Left kidney (tissue), 2 donors: ENCODE measurements around the gene RASA1. TPM values are rescaled to one million over a fixed set of nuclear protein-coding genes. Genes with fewer than 3 reads are reported as not detected.
A peak's percentile ranks its signal among the peaks of the same experiment; 100 is the strongest.

Experiments
- DNase-seq: peaks from one replicate; pipeline ENCODE4 v3.0.0-alpha.2; 2013
- polyA plus RNA-seq: library from polyadenylated mRNA; unstranded; fragments of 120-200 nt; gene quantifications from one replicate; pipeline ENCODE4 v1.2.1, GENCODE V29; 2013; ENCODE audit not compliant: insufficient read length

Gene RASA1
- polyA plus RNA-seq, 1 donor, result 58.2 TPM

- no peak for DNase-seq
Observed at GRCh38 chr5:87360132-87360531, 92.4 kb downstream of the RASA1 start.

DNA sequence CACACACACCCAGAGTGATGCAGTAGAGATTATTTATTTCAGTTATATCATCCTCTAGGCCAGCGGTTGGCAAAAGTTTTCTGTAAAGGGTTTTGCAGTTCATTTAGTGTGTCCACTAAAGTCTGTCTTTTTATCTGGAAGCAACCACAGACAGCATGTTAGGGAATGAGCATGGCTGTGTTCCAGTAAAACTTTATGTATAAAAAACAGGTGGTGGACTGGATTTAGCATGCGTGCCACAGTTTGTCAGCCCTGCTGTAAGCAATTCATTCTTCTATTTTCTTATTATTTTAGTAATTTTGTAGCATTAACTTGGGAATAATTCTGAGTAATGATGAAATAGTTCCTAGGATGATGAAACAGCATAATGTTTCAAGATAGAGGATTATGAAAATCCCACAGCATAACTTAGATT, 93.4 kb downstream of the RASA1 start:
- DNase-seq, result no peak

DNA sequence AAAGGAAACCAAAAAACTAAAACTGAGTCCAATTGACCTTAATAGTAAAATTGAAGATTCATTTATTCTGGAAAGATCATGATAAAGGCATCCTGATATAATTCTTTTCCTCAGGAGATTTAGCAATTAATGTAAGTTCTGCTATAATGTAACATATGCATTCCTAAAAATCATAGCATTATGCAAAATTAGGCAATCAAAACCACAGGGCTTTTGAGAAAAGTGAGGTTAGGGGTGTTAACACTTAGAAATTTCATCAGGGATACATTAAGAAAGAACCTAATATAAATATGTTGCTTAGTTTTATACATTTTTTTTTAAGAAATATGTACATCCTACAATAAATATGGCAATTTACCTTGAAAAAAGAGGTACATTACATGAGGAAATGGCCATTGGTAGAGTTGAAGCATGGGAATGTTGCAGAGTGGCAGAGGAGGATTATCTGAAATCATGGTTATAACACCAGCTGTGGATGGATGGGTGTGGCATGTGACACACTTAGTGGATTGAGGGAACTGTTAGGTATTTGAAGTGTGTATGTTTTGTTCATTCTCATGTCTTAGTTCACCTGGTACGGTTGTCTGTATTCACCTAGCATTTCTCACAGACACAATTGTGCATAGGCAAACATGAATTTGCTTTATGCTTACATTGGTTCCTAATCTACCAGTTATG, 94.0 kb downstream of the RASA1 start:
- no peak for DNase-seq

GRCh38 chr5:87367243-87367642, 99.6 kb downstream of the RASA1 start:
- no peak for DNase-seq

GRCh38 chr5:87368601-87369000, 100.9 kb downstream of the RASA1 start:
- no peak for DNase-seq

GRCh38 chr5:87369431-87369830, 101.7 kb downstream of the RASA1 start:
- no peak for DNase-seq

GRCh38 chr5:87372705-87373104, 105.0 kb downstream of the RASA1 start:
- DNase-seq, result no peak

DNA sequence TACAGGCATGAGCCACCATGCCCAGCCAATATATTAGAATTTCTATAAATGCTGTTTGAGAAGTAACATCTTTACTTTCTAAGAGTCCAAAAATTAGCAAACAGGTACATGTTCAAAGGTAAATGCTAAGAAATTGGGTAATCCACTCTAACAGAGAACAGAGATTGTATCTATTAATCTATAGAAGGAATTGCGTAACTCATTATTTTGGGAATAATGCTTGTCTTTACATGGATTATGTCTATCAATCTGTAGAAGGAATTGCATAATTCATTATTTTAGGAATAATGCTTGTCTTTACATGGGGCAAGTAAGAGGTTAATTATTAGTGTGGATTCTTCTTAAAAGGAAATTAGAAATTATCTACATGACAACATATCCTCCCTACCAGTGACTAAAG, 114.5 kb downstream of the RASA1 start:
- DNase-seq, result no peak

DNA sequence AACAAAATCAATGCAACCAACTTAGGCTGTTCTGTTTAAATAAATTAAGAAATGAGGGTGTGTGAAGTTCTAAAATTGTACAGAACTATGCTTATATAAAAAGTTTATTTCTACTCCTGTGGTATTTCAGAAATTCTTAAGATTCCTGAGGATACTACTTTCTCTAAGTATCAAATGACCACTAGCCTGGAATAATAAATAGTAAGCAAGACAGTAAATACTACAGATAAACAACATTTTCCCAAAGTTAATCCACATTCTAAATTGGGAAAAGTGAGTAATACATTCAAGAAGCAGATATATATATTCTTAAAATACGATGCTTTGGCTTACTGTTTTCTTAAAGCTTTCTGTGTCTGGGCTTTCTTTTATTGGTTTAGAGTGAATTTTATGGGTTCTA, 115.5 kb downstream of the RASA1 start:
- DNase-seq, result no peak

DNA sequence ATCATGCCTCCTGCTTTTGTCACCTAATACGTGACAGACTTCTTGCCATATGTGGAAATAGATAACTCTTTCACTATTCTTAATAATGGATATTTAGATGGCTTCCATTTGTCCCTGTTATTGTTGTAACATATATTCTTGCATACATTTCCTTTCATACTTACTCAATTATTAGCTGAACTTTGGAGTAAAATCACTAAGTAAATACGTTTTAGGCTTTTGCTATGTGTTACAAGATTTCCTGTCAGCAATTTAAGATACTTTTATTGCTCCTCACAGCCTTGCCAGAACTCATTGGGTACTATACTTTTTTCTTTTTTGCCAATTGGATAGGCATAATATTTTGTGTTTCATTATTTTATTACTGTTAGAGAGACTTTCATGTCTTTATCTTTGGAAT, 118.1 kb downstream of the RASA1 start:
- DNase-seq, result no peak

- DNase-seq, result no peak
Observed at GRCh38 chr5:87388129-87388528, 120.4 kb downstream of the RASA1 start.

DNA sequence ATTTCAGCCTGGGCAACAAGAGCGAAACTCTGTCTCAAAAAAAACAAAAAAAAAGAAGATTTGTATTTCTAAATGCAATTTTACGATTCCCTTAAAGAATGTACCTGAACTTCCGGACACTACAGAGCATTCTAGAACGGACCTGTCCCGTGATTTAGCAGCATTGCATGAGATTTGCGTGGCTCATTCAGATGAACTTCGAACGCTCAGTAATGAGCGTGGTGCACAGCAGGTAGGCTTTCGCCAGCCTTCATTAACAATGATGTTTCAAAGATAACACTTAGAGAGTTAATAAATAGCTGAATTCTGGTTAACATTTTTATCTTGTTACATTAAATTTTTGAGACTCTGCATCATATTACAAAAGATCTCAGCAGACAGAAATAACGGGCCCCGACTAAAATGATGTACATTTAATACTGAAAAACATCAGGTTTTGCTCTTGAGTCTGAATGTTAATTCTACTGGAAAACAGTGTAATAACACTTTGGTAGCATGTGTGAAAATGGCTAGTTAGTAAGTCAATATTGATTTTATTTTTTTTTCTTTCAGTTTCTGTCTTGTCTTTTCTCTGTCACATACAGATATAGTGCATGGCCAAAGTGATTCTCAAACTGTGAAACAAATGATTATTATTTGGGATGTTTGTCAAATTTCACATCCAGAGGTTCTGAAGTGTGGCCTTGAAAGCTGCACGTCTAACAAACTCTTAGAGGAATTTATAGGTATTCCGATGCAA, 121.8 kb downstream of the RASA1 start:
- DNase-seq, result no peak

GRCh38 chr5:87390075-87390474, 122.4 kb downstream of the RASA1 start:
- no peak for DNase-seq

DNA sequence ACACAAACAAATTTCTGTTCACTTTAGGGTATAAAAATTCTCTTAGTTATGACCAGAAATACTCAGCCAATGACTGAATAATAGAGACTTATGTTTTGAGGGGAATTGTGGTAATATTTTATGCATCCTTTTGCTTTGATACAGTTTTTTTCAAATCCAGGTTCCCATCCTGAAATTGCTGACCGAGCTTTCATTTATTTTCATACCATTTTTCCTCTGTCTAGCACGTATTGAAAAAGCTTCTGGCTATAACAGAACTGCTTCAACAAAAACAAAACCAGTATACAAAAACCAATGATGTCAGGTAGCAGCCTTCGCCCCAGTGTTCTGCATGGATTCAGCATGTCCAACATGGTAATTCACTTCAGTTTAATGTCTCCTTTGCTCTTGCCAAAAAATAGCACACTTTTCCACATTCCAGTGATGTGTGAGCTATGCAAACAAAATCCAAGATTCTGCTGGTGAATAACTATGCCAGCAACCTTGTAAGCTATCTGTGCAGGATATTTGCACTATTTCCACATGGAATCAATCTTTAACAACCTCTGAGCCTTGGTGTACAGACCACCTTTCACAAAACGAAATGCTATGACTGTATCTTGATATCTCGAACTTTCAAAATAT, 123.0 kb downstream of the RASA1 start:
- DNase-seq, result no peak

- DNase-seq, result no peak
Observed at GRCh38 chr5:87392170-87392569, 124.5 kb downstream of the RASA1 start.

GRCh38 chr5:87392801-87393200, 125.1 kb downstream of the RASA1 start:
- DNase-seq, result no peak

DNA sequence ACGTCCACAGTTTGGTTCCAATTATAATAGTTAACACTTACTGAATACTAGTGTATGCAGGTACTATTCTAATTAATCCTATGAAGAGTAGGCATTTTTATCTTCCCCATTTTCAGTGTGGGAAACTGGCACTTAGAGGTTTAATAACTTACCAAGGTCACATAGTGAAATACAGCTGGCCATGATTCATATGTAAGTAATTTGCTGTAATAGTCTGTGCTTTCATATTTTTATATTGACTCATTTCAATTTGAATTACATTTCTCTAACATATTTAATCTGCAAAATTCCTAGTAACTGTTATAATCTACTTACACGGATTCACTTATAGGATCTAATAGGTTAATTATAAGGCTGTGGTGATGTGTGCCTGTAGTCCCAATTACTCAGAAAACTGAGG, 125.6 kb downstream of the RASA1 start:
- DNase-seq, result no peak

DNA sequence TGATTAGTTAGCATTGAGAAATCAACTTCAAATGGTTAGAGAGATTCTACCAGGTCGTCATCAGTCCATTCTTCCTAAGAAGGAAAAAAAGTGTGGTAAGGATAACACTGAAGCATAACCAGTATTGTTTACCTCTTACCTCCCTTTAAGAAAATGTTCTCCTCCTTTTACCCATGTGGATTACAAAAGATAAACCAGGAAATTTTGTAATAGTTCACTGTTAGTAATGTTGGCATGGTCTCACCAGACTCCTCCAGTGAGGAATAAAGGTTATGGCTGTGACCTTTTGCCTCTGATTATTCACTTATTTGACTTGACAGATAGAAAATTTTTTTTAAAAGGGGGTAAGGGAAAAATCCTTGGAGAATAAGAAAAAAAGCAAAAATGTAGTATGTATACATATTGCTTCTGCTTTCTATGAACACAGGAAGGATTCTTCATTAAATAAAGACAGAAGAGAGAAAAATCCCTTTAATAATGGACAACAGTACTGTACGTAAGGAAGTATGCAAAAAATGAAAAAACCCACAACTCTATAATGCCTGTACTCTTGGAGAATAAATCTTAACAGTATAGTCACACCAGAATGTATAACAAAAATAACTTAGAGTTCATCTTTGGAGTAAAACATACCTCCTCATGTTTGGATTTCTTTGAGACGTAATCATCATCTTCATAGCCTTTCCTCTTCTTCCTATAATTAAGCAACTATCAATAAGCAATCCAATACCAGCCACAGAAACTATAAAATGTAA, 126.9 kb downstream of the RASA1 start:
- DNase-seq, result no peak

GRCh38 chr5:87398981-87399614, 131.4 kb downstream of the RASA1 start:
- no peak for DNase-seq

DNA sequence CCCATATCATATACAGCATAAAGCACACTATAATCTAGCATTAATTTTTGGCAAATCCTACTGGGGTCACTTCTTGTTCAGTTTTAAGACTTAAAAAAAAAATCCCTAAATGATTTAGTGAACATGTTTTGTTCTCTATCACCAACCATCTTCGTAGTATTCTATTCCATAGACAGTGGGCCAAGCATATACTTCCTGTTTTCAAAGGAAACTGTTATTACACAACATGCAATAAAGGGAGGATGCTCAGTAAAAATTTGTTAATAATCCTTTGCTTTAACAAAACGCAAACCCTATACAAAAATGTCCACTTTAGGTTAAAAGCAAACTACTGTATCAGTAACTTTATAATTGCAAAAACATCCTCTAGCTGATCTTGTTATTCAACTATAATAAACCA, 132.0 kb downstream of the RASA1 start:
- no peak for DNase-seq

DNA sequence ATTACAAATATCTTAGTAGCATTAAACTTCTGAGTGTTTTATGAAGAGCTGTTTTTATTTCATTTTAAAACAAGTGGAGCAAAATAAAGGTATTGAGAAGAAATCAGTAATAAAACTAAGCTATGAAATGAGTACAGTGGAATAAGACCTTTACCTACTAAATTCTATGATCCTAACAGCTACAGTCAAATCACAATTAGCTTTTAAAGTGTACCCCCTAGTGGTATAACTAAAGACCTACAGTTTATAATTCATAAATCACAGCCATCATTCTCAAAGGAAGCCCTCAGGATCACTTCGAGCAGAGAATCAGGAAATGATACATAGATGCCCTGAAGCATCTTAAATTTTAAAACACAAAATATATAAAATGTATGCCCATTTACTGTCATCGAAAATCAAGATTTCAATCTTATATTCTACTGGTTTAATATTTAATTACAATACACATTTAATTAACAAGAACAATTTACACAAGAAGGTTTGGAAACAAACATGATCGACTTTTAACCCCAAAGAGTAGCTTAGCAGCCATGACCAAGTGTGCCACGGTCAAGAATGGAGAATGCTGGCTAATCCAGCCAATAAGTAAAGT, 132.7 kb downstream of the RASA1 start:
- DNase-seq, result peak; percentile 5

DNA sequence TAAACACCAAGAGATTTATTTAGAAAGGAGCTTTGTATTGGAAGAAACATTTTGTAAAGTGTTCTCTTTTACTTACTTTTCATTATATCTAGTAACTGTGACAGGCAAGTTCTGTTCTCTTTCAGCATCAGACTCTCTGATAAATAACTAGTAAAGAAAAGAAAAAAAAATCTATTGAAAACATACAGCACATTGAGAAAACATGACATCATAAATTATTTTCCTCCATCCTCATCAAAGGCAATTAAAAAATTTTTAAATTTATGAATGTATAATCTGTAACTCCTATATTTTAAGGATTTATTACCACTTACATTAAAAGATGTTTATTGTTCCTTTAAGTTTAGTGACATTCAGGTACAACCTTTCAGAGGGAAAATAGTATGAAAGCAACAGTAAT, 133.9 kb downstream of the RASA1 start:
- DNase-seq, result no peak
